GM19463 (cell line): ENCODE measurements around the gene NFIB.

Experiments used
- ATAC-seq: cut with Tn5 transposase; IDR thresholded peaks from one replicate; pipeline ENCODE4 v1.9.1; 2021; ENCODE audit warnings: mild to moderate bottlenecking, moderate library complexity; ENCODE audit not compliant: unreplicated experiment

The NFIB gene

GRCh38 chr9:14281136-14281795 lies 32.7 kb downstream of the NFIB start:
- peak; percentile 69 for ATAC-seq

- ATAC-seq: no peak
These were observed 34.3 kb downstream of the NFIB start for GRCh38 chr9:14279671-14280070.

GRCh38 chr9:14278291-14278721 lies 35.6 kb downstream of the NFIB start:
- ATAC-seq: no peak

- no peak for ATAC-seq
These were observed 36.2 kb downstream of the NFIB start for GRCh38 chr9:14277761-14278160.

- no peak for ATAC-seq
These were observed 36.7 kb downstream of the NFIB start for GRCh38 chr9:14277244-14277643.

GRCh38 chr9:14275331-14275730 lies 38.6 kb downstream of the NFIB start:
- no peak for ATAC-seq

GRCh38 chr9:14273696-14274121 lies 40.2 kb downstream of the NFIB start:
- peak; percentile 34 for ATAC-seq

- peak; percentile 11 for ATAC-seq
These were observed 40.9 kb downstream of the NFIB start for GRCh38 chr9:14272927-14273528.

- no peak for ATAC-seq
These were observed 42.8 kb downstream of the NFIB start for GRCh38 chr9:14271093-14271673.

- no peak for ATAC-seq
These were observed 43.4 kb downstream of the NFIB start for GRCh38 chr9:14270358-14271092.

- ATAC-seq: no peak
These were observed 44.0 kb downstream of the NFIB start for GRCh38 chr9:14269916-14270315.

GRCh38 chr9:14263707-14264483 lies 50.0 kb downstream of the NFIB start:
- ATAC-seq: no peak

- no peak for ATAC-seq
These were observed 51.1 kb downstream of the NFIB start for GRCh38 chr9:14262827-14263226.

- ATAC-seq: no peak
These were observed 52.3 kb downstream of the NFIB start for GRCh38 chr9:14261616-14262015.

- ATAC-seq: no peak
These were observed 53.8 kb downstream of the NFIB start for GRCh38 chr9:14260101-14260500.

GRCh38 chr9:14258660-14259239 lies 55.2 kb downstream of the NFIB start:
- no peak for ATAC-seq

- ATAC-seq: no peak
These were observed 55.8 kb downstream of the NFIB start for GRCh38 chr9:14258156-14258555.

GRCh38 chr9:14256588-14256987 lies 57.4 kb downstream of the NFIB start:
- ATAC-seq: no peak

GRCh38 chr9:14251154-14252071 lies 62.5 kb downstream of the NFIB start:
- peak; percentile 72 for ATAC-seq

- no peak for ATAC-seq
These were observed 63.2 kb downstream of the NFIB start for GRCh38 chr9:14250794-14251153.
